Keratinocyte (primary cell): ENCODE results near the gene GALNT2.

Experiments
- EZH2 ChIP-seq: IDR thresholded peaks from one replicate; pipeline ENCODE4 v1.6.1; 2012; ENCODE audit warnings: inconsistent platforms, mild to moderate bottlenecking, low read length, moderate library complexity
- TF ChIP-seq, protein P1 (sequence below), 3 experiments: IDR thresholded peaks in 1 of 3; conservative IDR thresholded peaks in 1 of 3; optimal IDR thresholded peaks in 1 of 3; 2 replicates in 2 of 3; 3 replicates in 1 of 3; pipeline versions ENCODE3 to v1.5.1; 2011; ENCODE audit warnings: low read length in 3 of 3, mild to moderate bottlenecking in 3 of 3, moderate library complexity in 2 of 3, control low read depth in 1 of 3, inconsistent platforms in 1 of 3; ENCODE audit not compliant: insufficient read depth in 2 of 3; ENCODE audit errors: extremely low read depth in 1 of 3

DNA sequence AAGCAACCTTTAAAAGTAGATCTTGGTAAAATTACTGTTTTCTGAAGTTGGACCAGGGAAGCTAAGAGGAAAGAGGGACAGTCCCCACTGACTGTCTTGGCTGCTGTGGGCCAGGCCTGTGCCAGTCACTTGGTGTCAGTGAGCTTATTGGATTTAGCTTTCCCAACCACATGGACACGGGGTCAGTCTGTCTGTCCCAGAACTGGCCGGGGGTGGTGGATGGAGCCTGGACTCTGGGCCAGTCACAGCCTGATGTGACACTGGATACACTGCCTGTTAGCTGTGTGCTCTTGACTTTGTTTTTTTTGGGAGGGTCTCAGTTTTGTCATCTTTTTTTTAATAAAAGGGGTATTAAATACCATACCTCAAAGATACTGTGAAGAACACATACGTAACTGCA is 96.7 kb downstream of the GALNT2 start:
- TF ChIP-seq, protein P1, sequence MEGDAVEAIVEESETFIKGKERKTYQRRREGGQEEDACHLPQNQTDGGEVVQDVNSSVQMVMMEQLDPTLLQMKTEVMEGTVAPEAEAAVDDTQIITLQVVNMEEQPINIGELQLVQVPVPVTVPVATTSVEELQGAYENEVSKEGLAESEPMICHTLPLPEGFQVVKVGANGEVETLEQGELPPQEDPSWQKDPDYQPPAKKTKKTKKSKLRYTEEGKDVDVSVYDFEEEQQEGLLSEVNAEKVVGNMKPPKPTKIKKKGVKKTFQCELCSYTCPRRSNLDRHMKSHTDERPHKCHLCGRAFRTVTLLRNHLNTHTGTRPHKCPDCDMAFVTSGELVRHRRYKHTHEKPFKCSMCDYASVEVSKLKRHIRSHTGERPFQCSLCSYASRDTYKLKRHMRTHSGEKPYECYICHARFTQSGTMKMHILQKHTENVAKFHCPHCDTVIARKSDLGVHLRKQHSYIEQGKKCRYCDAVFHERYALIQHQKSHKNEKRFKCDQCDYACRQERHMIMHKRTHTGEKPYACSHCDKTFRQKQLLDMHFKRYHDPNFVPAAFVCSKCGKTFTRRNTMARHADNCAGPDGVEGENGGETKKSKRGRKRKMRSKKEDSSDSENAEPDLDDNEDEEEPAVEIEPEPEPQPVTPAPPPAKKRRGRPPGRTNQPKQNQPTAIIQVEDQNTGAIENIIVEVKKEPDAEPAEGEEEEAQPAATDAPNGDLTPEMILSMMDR (optimal IDR thresholded peaks at IDR 0.05 in 1 of 3, IDR thresholded peaks at IDR 0.05 in 1 of 3, conservative IDR thresholded peaks at IDR 0.05 in 1 of 3; ENCODE audit: extremely low read depth in 1 of 3, insufficient read depth in 2 of 3, low read length in 3 of 3) = no peak
- no peak for TF ChIP-seq EZH2
